Ascending aorta (tissue), 2 donors: ENCODE results near the gene LHFPL2. TPM values are rescaled to one million over a fixed set of nuclear protein-coding genes. Genes with fewer than 3 reads are reported as not detected.

Source experiments
- DNase-seq, 2 donors: peaks; one replicate each; pipeline ENCODE4 v3.0.0-alpha.2; 2019; ENCODE audit warnings: low spot score in 2 of 2
- H3K27ac ChIP-seq, 2 donors: fragments of 200-600 bp; sonication (generic); one replicate each; pipeline ENCODE4 v1.5.1; 2016 to 2017; ENCODE audit warnings: mild to moderate bottlenecking in 1 of 2
- H3K27me3 ChIP-seq: fragments of 200-600 bp; sonication (generic); one replicate; pipeline ENCODE4 v1.5.1; 2017
- H3K36me3 ChIP-seq, 2 donors: fragments of 200-600 bp; sonication (generic); one replicate each; pipeline ENCODE4 v1.5.1; 2016
- H3K4me1 ChIP-seq, 2 donors: fragments of 200-600 bp; sonication (generic); one replicate each; pipeline ENCODE4 v1.5.1; 2016 to 2017; ENCODE audit warnings: mild to moderate bottlenecking in 1 of 2
- H3K4me3 ChIP-seq, 2 donors: fragments of 200-600 bp; sonication (generic); one replicate each; pipeline ENCODE4 v1.5.1; 2016 to 2017; ENCODE audit warnings: mild to moderate bottlenecking in 1 of 2
- H3K9me3 ChIP-seq, 2 donors: fragments of 200-600 bp; sonication (generic); one replicate each; pipeline ENCODE4 v1.5.1; 2016
- CTCF ChIP-seq, 3 experiments: fragments of 200-600 bp in 2 of 3; fragments of 450-650 bp in 1 of 3; sonication (generic) in 2 of 3; IDR thresholded peaks; one replicate each; pipeline ENCODE4 v1.5.1; 2016 to 2019; ENCODE audit warnings: antibody characterized with exemption in 3 of 3, mild to moderate bottlenecking in 1 of 3, moderate library complexity in 1 of 3
- intact Hi-C: fragments of 100-400 bp; cut with DNase I; formaldehyde crosslinking; loops from one replicate; pipeline ENCODE4 v1.15.1; 2023
- total RNA-seq: library from RNA; depleted of rRNA; stranded (reverse); fragments of >200 nt; gene quantifications from one replicate; pipeline ENCODE4 v1.1.0, GENCODE V29; 2016

Gene LHFPL2
- total RNA-seq, 1 donor from 2014 or later, result 9.7 TPM

GRCh38 chr5:78537821-78538220, 110.8 kb downstream of the LHFPL2 start:
- Histone ChIP-seq H3K4me1 (peaks cover 10 to 37% of the 10 kb centered on the region in 2 donors), H3K27me3 (no peaks in the 10 kb centered on the region), H3K9me3 (no peaks in the 10 kb centered on the region), H3K27ac (no peak overlapping the region), H3K4me3 (no peak overlapping the region), H3K36me3 (no peaks in the 10 kb centered on the region)
- DNase-seq, result peak in 1 of 2 donors; percentile 63
- intact Hi-C loops, result loop anchor here (5.0 kb wide), 2 partner anchors 384 to 424 kb away; no protein-coding TSS in a partner anchor
- TF ChIP-seq CTCF (IDR thresholded peaks at IDR 0.05), result peak; percentile 40 to 64 (median 44)

GRCh38 chr5:78537411-78537810, 111.2 kb downstream of the LHFPL2 start:
- H3K4me1 ChIP-seq, result peaks cover 10 to 37% of the 10 kb centered on the region in 2 donors
- DNase-seq, result peak in 1 of 2 donors; percentile 21
- TF ChIP-seq CTCF (IDR thresholded peaks at IDR 0.05), result no peak
- no peaks in the 10 kb centered on the region for H3K27me3 ChIP-seq
- H3K27ac ChIP-seq, result no peak overlapping the region
- H3K9me3 ChIP-seq, result no peaks in the 10 kb centered on the region
- H3K4me3 ChIP-seq, result no peak overlapping the region
- intact Hi-C loops, result loop anchor here (5.0 kb wide), 2 partner anchors 385 to 425 kb away; no protein-coding TSS in a partner anchor
- no peaks in the 10 kb centered on the region for H3K36me3 ChIP-seq

GRCh38 chr5:78536661-78537196, 111.8 kb downstream of the LHFPL2 start:
- DNase-seq, result peak in 1 of 2 donors; percentile 7
- peaks cover 10 to 34% of the 10 kb centered on the region in 2 donors for H3K4me1 ChIP-seq

GRCh38 chr5:78534905-78535200, 113.7 kb downstream of the LHFPL2 start:
- peaks cover 11 to 44% of the 10 kb centered on the region in 2 donors for H3K4me1 ChIP-seq
- H3K27ac ChIP-seq, result peak overlapping the region; percentile 91 to 94

More at GRCh38 chr5:78536661-78537196, 111.8 kb downstream of the LHFPL2 start:
- no peaks in the 10 kb centered on the region for H3K36me3 ChIP-seq
- peak overlapping the region in 1 of 2 donors; percentile 21 for H3K27ac ChIP-seq
- H3K9me3 ChIP-seq, result no peaks in the 10 kb centered on the region
- intact Hi-C loops, result loop anchor here (5.0 kb wide), 2 partner anchors 386 to 426 kb away; no protein-coding TSS in a partner anchor
- no peak overlapping the region for H3K4me3 ChIP-seq
- H3K27me3 ChIP-seq, result no peaks in the 10 kb centered on the region
- TF ChIP-seq CTCF (IDR thresholded peaks at IDR 0.05), result no peak

GRCh38 chr5:78534148-78534904, 114.2 kb downstream of the LHFPL2 start:
- no peaks in the 10 kb centered on the region for H3K9me3 ChIP-seq
- peak; percentile 60 to 93 for DNase-seq
- peak in 1 of 3 experiments; percentile 12 for TF ChIP-seq CTCF (IDR thresholded peaks at IDR 0.05)
- no peaks in the 10 kb centered on the region for H3K36me3 ChIP-seq
- peaks cover 12 to 44% of the 10 kb centered on the region in 2 donors for H3K4me1 ChIP-seq
- intact Hi-C loops, result loop anchor here (1.0 to 5.0 kb wide), 4 partner anchors 13 to 448 kb away; no protein-coding TSS in a partner anchor
- H3K4me3 ChIP-seq, result peak overlapping the region; percentile 27 to 32
- no peaks in the 10 kb centered on the region for H3K27me3 ChIP-seq
- H3K27ac ChIP-seq, result peak overlapping the region; percentile 91 to 94

More at GRCh38 chr5:78534905-78535200, 113.7 kb downstream of the LHFPL2 start:
- no peaks in the 10 kb centered on the region for H3K9me3 ChIP-seq
- TF ChIP-seq CTCF (IDR thresholded peaks at IDR 0.05), result no peak
- DNase-seq, result no peak
- H3K4me3 ChIP-seq, result peak overlapping the region; percentile 27 to 32
- H3K27me3 ChIP-seq, result no peaks in the 10 kb centered on the region
- H3K36me3 ChIP-seq, result no peaks in the 10 kb centered on the region
- intact Hi-C loops, result loop anchor here (1.0 to 5.0 kb wide), 6 partner anchors 12 to 447 kb away; no protein-coding TSS in a partner anchor
